ENCODE results near the gene FAM3A. TPM values are rescaled to one million over a fixed set of nuclear protein-coding genes. Genes with fewer than 3 reads are reported as not detected.
"Not testable (repeated sequence)": the region's sequence is repeated elsewhere in the genome, so short reads cannot be mapped to it uniquely, and the experiment has no call there.

Gene FAM3A
- total RNA-seq, 1 experiment from 2014 or later: 69.2 TPM

DNA sequence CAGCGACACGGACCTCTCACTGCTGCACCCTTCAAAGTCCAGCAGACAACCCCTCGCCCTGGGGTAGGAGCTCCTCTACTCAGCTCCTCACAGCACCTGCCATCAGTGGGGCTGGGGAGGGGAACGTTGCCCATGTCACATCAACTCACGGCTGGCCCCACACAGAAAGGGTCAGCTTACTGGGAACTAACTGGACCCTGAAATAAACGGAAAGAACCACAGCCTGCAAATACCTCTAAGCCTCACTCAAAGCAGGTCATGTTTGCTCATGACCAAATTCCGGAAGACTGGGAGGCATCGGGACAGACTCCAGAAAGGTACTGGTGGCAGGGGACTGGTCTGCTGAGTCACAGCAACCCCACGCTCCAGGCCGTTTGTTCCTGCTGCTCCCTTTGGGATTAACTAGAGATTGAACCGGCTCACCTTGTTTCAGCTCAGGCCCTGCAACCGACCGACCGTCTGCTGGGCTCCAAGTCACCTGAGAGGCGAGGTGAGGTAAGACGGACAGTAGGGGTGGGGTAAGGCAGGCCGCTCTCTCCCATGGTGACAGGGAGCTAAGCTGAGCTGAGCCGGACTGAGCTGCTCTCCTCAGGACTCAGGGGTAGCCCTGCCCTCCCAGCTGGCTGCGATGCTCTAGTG is 25.0 kb upstream of the FAM3A start:
- H3K4me2 ChIP-seq (ENCODE audit: low read length): peak overlapping the region; percentile 77
- peak overlapping the region; percentile 96 for H3K27ac ChIP-seq (ENCODE audit: low read length)
- DNase-seq (peak; percentile 96), ATAC-seq (peak; percentile 74)
- peak overlapping the region; percentile 77 for H3K9ac ChIP-seq (ENCODE audit: low read length)
- no peaks in the 10 kb centered on the region for H3K27me3 ChIP-seq (ENCODE audit: low read length)
- H4K20me1 ChIP-seq (ENCODE audit: low read length): no peaks in the 10 kb centered on the region
- CTCF ChIA-PET: interaction anchor here (0.6 kb wide), 3 partner anchors 9 to 129 kb away, joined by 4 to 5 read pairs (median 5); no protein-coding TSS in a partner anchor
- POLR2A ChIA-PET (ENCODE audit: unreplicated experiment): interaction anchor here (0.5 to 0.7 kb wide), 4 partner anchors 132 to 1710 kb away, joined by 3 to 5 read pairs (median 4); partner anchors contain the start of genes CETN2 and NSDHL
- H3K9me3 ChIP-seq (ENCODE audit: low read length): no peaks in the 10 kb centered on the region
- H3K4me1 ChIP-seq (ENCODE audit: insufficient read depth, low read length): peaks cover 49% of the 10 kb centered on the region
- TF ChIP-seq EZH2 (IDR thresholded peaks at IDR 0.05; ENCODE audit: low read length, unreplicated experiment): no peak
- TF ChIP-seq EZH2phosphoT487 (IDR thresholded peaks at IDR 0.05; ENCODE audit: borderline replicate concordance, low read length): peak; percentile 98
- peaks cover 6% of the 10 kb centered on the region; the same call in 1 of the 2 replicates for H3K36me3 ChIP-seq (ENCODE audit: low read depth, low read length)
- H3F3A ChIP-seq (ENCODE audit: low read length, unreplicated experiment): no peaks in the 10 kb centered on the region
- peaks cover 69% of the 10 kb centered on the region for H3K79me2 ChIP-seq (ENCODE audit: low read length)
- intact Hi-C loops (cut with micrococcal nuclease): no loop called here
- no peak overlapping the region for H2AFZ ChIP-seq (ENCODE audit: low read length)
- BruUV-seq (replicated peaks): TSS peak; percentile 75
- no peaks in the 10 kb centered on the region for H3K9me2 ChIP-seq (replicated peaks; ENCODE audit: low read length)
- H3K4me3 ChIP-seq (ENCODE audit: low read length): peak overlapping the region; percentile 50

DNA sequence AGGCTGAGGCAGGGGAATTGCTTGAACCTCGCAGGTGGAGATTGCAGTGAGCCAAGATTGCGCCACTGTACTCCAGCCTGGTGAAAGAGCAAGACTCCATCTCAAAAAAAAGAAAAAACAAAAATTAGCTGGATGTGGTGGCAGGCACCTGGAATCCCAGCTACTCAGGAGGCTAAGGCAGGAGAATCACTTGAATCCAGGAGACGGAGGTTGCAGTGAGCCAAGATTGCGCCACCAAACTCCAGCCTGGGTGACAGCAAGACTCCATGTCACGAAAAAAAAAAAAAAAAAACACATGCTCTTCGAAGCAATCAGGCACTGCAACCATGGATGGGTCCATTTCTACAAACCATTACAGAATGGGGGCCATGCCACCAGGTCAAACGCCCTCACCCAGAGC is 24.3 kb upstream of the FAM3A start:
- ATAC-seq; H3K9me3 ChIP-seq (ENCODE audit: low read length); H4K20me1 ChIP-seq (ENCODE audit: low read length); DNase-seq; H3K9me2 ChIP-seq (replicated peaks; ENCODE audit: low read length); H3K36me3 ChIP-seq (ENCODE audit: low read depth, low read length); H3F3A ChIP-seq (ENCODE audit: low read length, unreplicated experiment); H3K27me3 ChIP-seq (ENCODE audit: low read length); BruUV-seq (replicated peaks); intact Hi-C loops (cut with micrococcal nuclease); H2AFZ ChIP-seq (ENCODE audit: low read length): not testable (repeated sequence)
- Histone ChIP-seq H3K4me1 (ENCODE audit: insufficient read depth, low read length) (peaks cover 43% of the 10 kb centered on the region), H3K4me3 (ENCODE audit: low read length) (peak overlapping the region; percentile 39; the same call in 1 of the 2 replicates), H3K9ac (ENCODE audit: low read length) (peak overlapping the region; percentile 24; the same call in 1 of the 2 replicates), H3K27ac (ENCODE audit: low read length) (peak overlapping the region; percentile 96), H3K4me2 (ENCODE audit: low read length) (peak overlapping the region; percentile 77), H3K79me2 (ENCODE audit: low read length) (peaks cover 62% of the 10 kb centered on the region)
- POLR2A ChIA-PET (ENCODE audit: unreplicated experiment): interaction anchor here (0.7 kb wide), 1 partner anchor 173 kb away, joined by 3 read pairs; no protein-coding TSS in a partner anchor
- CTCF ChIA-PET: interaction anchor here (0.7 kb wide), 1 partner anchor 35 kb away, joined by 9 read pairs; no protein-coding TSS in a partner anchor

DNA sequence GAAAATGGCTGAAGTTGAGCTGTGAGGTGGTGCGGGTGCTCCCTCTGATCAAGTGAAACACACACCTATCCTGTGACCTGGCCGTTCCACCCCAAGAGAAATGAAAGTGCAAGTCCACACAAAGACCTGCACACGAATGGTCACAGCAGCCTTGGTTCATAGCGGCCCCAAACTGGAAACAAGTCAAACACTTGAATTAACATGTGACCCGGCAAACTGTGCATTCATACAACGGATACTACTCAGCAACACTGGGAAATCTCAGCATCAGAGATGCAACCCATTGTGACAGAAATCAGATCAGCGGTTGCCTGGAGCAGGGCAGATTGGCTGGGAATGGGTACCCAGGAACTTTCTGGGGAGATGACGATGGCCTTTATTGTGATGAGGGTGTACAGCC is 23.0 kb upstream of the FAM3A start:
- Histone ChIP-seq H3K9me2 (replicated peaks; ENCODE audit: low read length) (no peaks in the 10 kb centered on the region), H4K20me1 (ENCODE audit: low read length) (no peaks in the 10 kb centered on the region), H3K4me2 (ENCODE audit: low read length) (no peak overlapping the region), H3K9me3 (ENCODE audit: low read length) (no peaks in the 10 kb centered on the region), H3K79me2 (ENCODE audit: low read length) (peaks cover 49% of the 10 kb centered on the region), H3K4me3 (ENCODE audit: low read length) (no peak overlapping the region), H3K36me3 (ENCODE audit: low read depth, low read length) (peaks cover 13% of the 10 kb centered on the region; the same call in 1 of the 2 replicates), H2AFZ (ENCODE audit: low read length) (no peak overlapping the region), H3F3A (ENCODE audit: low read length, unreplicated experiment) (no peaks in the 10 kb centered on the region), H3K9ac (ENCODE audit: low read length) (no peak overlapping the region), H3K4me1 (ENCODE audit: insufficient read depth, low read length) (peaks cover 37% of the 10 kb centered on the region), H3K27ac (ENCODE audit: low read length) (no peak overlapping the region), H3K27me3 (ENCODE audit: low read length) (no peaks in the 10 kb centered on the region)
- POLR2A ChIA-PET (ENCODE audit: unreplicated experiment): no interaction called here
- ATAC-seq: no peak
- DNase-seq: no peak
- CTCF ChIA-PET: no interaction called here
- no peak for TF ChIP-seq EZH2phosphoT487 (IDR thresholded peaks at IDR 0.05; ENCODE audit: borderline replicate concordance, low read length)
- TF ChIP-seq, protein P1, sequence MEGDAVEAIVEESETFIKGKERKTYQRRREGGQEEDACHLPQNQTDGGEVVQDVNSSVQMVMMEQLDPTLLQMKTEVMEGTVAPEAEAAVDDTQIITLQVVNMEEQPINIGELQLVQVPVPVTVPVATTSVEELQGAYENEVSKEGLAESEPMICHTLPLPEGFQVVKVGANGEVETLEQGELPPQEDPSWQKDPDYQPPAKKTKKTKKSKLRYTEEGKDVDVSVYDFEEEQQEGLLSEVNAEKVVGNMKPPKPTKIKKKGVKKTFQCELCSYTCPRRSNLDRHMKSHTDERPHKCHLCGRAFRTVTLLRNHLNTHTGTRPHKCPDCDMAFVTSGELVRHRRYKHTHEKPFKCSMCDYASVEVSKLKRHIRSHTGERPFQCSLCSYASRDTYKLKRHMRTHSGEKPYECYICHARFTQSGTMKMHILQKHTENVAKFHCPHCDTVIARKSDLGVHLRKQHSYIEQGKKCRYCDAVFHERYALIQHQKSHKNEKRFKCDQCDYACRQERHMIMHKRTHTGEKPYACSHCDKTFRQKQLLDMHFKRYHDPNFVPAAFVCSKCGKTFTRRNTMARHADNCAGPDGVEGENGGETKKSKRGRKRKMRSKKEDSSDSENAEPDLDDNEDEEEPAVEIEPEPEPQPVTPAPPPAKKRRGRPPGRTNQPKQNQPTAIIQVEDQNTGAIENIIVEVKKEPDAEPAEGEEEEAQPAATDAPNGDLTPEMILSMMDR (conservative IDR thresholded peaks at IDR 0.05; ENCODE audit: low read depth, low read length): no peak
- TF ChIP-seq EZH2 (IDR thresholded peaks at IDR 0.05; ENCODE audit: low read length, unreplicated experiment): no peak
- intact Hi-C loops (cut with micrococcal nuclease): no loop called here
- BruUV-seq (replicated peaks): no TSS peak
